Lower leg skin (tissue), 4 donors: Measurements from ENCODE around the gene PDX1. TPM values are rescaled to one million over a fixed set of nuclear protein-coding genes. Genes with fewer than 3 reads are reported as not detected.

Experiments used
- DNase-seq, 2 donors: peaks; one replicate each; pipeline ENCODE4 v3.0.0-alpha.2; 2019; ENCODE audit warnings: low spot score in 2 of 2
- H3K4me3 ChIP-seq: fragments of 200-600 bp; sonication (generic); 2 replicates; pipeline ENCODE4 v1.5.1; 2017; ENCODE audit warnings: mild to moderate bottlenecking, low read depth; ENCODE audit not compliant: poor library complexity, severe bottlenecking
- CTCF ChIP-seq, 3 donors: fragments of 450-650 bp; IDR thresholded peaks; one replicate each; pipeline ENCODE4 v1.5.1; 2016; ENCODE audit warnings: antibody characterized with exemption in 3 of 3, mild to moderate bottlenecking in 3 of 3, moderate library complexity in 2 of 3
- POLR2A ChIP-seq, 2 donors: fragments of 450-650 bp; IDR thresholded peaks; one replicate each; pipeline ENCODE4 v1.6.1; 2016 to 2017; ENCODE audit warnings: antibody characterized with exemption in 2 of 2, mild to moderate bottlenecking in 1 of 2, moderate library complexity in 1 of 2
- WGBS, 2 donors: methylation state at CpG; one replicate each; pipeline ENCODE4 v1.1.5; 2018; 5-methylcytosine and 5-hydroxymethylcytosine counted together
- intact Hi-C: fragments of 100-400 bp; cut with DNase I; formaldehyde crosslinking; loops from one replicate; pipeline ENCODE4 v1.15.0; 2023; ENCODE audit warnings: low total_unique reads
- total RNA-seq, 4 donors: library from RNA; depleted of rRNA; stranded (reverse); fragments of >200 nt; gene quantifications; one replicate each; pipeline ENCODE4 v1.1.0, GENCODE V29; 2016

PDX1 gene
- total RNA-seq, 4 donors from 2014 or later: not detected

- 5 to 10% methylated on average over 49 to 52 of the region's 53 CpGs for WGBS, 2 donors
- intact Hi-C loops: loop anchor here (10.0 kb wide), 1 partner anchor 146 kb away; no protein-coding TSS in a partner anchor
- no peak for TF ChIP-seq POLR2A (IDR thresholded peaks at IDR 0.05)
- no peak for TF ChIP-seq CTCF (IDR thresholded peaks at IDR 0.05)
- no peak overlapping the region for H3K4me3 ChIP-seq
- DNase-seq: peak in 1 of 2 donors; percentile 67
Measured at GRCh38 chr13:27970382-27971235, 50.8 kb downstream of the PDX1 start.

GRCh38 chr13:27971236-27971645 is 51.4 kb downstream of the PDX1 start:
- DNase-seq: peak in 1 of 2 donors; percentile 69
- intact Hi-C loops: loop anchor here (10.0 kb wide), 1 partner anchor 146 kb away; no protein-coding TSS in a partner anchor
- no peak overlapping the region for H3K4me3 ChIP-seq
- 47 to 53% methylated on average over 13 of the region's 13 CpGs for WGBS, 2 donors
- no peak for TF ChIP-seq CTCF (IDR thresholded peaks at IDR 0.05)
- TF ChIP-seq POLR2A (IDR thresholded peaks at IDR 0.05): no peak

- H3K4me3 ChIP-seq: no peak overlapping the region
- WGBS, 2 donors: 49 to 71% methylated on average over 7 of the region's 7 CpGs
- TF ChIP-seq POLR2A (IDR thresholded peaks at IDR 0.05): no peak
- TF ChIP-seq CTCF (IDR thresholded peaks at IDR 0.05): no peak
- intact Hi-C loops: loop anchor here (10.0 kb wide), 1 partner anchor 147 kb away; no protein-coding TSS in a partner anchor
- peak in 1 of 2 donors; percentile 76 for DNase-seq
Measured at GRCh38 chr13:27971776-27972477, 52.1 kb downstream of the PDX1 start.

- no peak for DNase-seq
Measured at GRCh38 chr13:27972478-27972820, 52.6 kb downstream of the PDX1 start.

GRCh38 chr13:27973291-27973690 is 53.5 kb downstream of the PDX1 start:
- TF ChIP-seq CTCF (IDR thresholded peaks at IDR 0.05) (no peak), POLR2A (IDR thresholded peaks at IDR 0.05) (no peak)
- WGBS, 2 donors: 35 to 48% methylated on average over 5 of the region's 5 CpGs
- no peak overlapping the region for H3K4me3 ChIP-seq
- DNase-seq: peak in 1 of 2 donors; percentile 70
- intact Hi-C loops: loop anchor here (10.0 kb wide), 1 partner anchor 148 kb away; no protein-coding TSS in a partner anchor

More at GRCh38 chr13:27972478-27972820, 52.6 kb downstream of the PDX1 start:
- H3K4me3 ChIP-seq: no peak overlapping the region
- TF ChIP-seq POLR2A (IDR thresholded peaks at IDR 0.05) (no peak), CTCF (IDR thresholded peaks at IDR 0.05) (no peak)
- intact Hi-C loops: loop anchor here (10.0 kb wide), 1 partner anchor 148 kb away; no protein-coding TSS in a partner anchor
- WGBS, 2 donors: 68 to 73% methylated on average over 2 of the region's 2 CpGs
